Inflammatory macrophage (primary cell): ENCODE measurements around the gene ACOT2.
"Not testable (repeated sequence)": the region's sequence is repeated elsewhere in the genome, so short reads cannot be mapped to it uniquely, and the experiment has no call there.

Experiments
- DNase-seq, 2 donors: peaks; one replicate each; pipeline ENCODE4 v3.0.0-alpha.2; 2020 to 2022
- total RNA-seq, 18 experiments: gene quantifications; one replicate each; lab custom pipeline; 2026; ENCODE audit warnings: mixed read lengths in 6 of 18, inconsistent platforms in 2 of 18; lab: John Stamatoyannopoulos, UW

Gene ACOT2, protein sequence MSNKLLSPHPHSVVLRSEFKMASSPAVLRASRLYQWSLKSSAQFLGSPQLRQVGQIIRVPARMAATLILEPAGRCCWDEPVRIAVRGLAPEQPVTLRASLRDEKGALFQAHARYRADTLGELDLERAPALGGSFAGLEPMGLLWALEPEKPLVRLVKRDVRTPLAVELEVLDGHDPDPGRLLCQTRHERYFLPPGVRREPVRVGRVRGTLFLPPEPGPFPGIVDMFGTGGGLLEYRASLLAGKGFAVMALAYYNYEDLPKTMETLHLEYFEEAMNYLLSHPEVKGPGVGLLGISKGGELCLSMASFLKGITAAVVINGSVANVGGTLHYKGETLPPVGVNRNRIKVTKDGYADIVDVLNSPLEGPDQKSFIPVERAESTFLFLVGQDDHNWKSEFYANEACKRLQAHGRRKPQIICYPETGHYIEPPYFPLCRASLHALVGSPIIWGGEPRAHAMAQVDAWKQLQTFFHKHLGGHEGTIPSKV
- 18.3 to 106 (median 49.3) reads per million in 18 experiments for total RNA-seq

DNA sequence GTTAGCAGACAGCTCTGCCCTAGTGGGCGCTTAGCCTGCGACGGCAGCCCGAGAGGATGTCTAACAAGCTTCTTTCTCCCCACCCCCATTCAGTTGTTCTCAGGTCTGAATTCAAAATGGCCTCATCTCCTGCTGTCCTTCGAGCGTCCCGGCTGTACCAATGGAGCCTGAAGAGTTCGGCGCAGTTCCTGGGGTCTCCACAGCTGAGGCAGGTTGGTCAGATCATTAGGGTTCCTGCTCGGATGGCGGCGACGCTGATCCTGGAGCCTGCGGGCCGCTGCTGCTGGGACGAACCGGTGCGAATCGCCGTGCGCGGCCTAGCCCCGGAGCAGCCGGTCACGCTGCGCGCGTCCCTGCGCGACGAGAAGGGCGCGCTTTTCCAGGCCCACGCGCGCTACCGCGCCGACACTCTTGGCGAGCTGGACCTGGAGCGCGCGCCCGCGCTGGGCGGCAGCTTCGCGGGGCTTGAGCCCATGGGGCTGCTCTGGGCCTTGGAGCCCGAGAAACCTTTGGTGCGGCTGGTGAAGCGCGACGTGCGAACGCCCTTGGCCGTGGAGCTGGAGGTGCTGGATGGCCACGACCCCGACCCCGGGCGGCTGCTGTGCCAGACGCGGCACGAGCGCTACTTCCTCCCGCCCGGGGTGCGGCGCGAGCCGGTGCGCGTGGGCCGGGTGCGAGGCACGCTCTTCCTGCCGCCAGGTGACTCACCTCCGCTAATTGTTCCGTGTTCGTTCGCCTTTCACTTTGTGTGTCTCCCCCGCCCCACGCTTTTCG lies at the start of gene ACOT2:
ACOT2 (plus strand) TSS at position 29 of the 774 bp plus-strand sequence; CDS start at position 57, 28 bp downstream.
- peak; percentile 88 to 92 for DNase-seq

GRCh38 chr14:73521229-73521628 lies 47.8 kb upstream of the ACOT2 start:
- no peak for DNase-seq

DNA sequence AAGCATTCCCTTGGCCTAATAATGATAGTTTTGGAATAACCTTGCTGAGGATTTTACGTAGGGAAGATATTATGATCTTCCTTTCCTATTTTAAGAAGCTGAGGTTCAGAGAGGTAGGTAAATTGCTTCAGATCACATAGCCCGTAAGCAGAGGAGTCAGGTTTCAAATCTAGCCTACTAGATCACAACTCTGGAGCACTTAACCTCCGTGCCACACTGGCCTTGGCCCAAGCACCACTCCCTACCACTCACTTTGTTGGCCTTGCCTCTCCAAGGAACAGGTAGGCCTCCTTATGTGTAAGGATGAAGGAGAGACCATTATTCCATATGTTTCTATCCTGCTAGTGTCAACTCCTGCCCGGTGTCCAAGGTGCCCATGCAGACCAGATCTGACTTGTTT lies 44.5 kb upstream of the ACOT2 start:
- DNase-seq: no peak

- DNase-seq: no peak
These were observed 42.7 kb upstream of the ACOT2 start for GRCh38 chr14:73526036-73526984.

- DNase-seq: not testable (repeated sequence)
These were observed 39.7 kb upstream of the ACOT2 start for GRCh38 chr14:73529356-73529755.

DNA sequence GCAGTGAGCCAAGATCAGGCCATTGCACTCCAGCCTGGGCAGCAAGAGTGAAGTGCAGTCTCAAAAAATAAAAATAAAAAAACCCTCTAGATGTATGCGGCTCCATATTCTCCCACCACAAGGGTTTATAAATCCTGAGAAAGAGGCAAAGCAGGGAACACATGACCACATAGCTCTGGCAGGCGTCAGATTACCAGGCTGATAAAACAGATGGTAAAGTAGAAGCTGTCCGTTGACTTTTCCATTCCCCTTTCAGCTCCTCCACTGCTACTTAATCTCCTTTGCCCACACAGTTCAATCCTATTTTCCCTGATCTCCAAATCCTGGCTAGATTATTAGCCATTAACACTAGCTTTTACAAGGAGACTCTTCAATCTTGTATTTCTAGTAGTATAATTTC lies 37.0 kb upstream of the ACOT2 start:
- DNase-seq: not testable (repeated sequence)

DNA sequence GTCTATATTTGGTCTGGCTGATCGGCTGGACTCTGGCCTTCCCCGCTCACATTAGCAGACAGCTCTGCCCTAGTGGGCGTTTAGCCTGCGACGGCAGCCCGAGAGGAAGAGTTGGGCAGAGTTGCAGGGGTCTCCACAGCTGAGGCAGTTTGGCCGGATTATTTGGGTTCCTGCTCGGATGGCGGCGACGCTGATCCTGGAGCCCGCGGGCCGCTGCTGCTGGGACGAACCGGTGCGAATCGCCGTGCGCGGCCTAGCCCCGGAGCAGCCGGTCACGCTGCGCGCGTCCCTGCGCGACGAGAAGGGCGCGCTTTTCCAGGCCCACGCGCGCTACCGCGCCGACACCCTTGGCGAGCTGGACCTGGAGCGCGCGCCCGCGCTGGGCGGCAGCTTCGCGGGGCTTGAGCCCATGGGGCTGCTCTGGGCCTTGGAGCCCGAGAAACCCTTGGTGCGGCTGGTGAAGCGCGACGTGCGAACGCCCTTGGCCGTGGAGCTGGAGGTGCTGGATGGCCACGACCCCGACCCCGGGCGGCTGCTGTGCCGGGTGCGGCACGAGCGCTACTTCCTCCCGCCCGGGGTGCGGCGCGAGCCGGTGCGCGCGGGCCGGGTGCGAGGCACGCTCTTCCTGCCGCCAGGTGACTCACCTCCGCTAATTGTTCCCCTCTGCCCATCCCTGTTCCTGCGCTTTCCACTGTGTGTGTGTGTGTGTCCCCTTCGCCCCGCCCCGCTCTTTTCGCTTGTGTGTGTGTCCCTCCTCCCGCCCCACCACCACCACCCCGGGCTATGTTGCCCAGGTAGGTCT lies 31.6 kb upstream of the ACOT2 start:
- DNase-seq: peak in 1 of 2 donors; percentile 48

- peak; percentile 8 to 60 for DNase-seq
These were observed 30.0 kb upstream of the ACOT2 start for GRCh38 chr14:73539017-73539416.

DNA sequence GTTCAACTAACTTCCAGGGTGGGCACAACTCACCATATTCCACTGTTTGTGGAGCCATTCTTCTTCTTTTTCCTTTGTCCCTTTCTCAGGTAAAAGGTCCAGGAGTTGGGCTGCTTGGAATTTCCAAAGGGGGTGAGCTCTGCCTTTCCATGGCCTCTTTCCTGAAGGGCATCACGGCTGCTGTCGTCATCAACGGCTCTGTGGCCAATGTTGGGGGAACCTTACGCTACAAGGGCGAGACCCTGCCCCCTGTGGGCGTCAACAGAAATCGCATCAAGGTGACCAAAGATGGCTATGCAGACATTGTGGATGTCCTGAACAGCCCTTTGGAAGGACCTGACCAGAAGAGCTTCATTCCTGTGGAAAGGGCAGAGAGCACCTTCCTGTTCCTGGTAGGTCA lies 26.1 kb upstream of the ACOT2 start:
- not testable (repeated sequence) for DNase-seq

GRCh38 chr14:73545353-73545752 lies 23.7 kb upstream of the ACOT2 start:
- DNase-seq: not testable (repeated sequence)

- DNase-seq: not testable (repeated sequence)
These were observed 19.9 kb upstream of the ACOT2 start for GRCh38 chr14:73549097-73549496.

DNA sequence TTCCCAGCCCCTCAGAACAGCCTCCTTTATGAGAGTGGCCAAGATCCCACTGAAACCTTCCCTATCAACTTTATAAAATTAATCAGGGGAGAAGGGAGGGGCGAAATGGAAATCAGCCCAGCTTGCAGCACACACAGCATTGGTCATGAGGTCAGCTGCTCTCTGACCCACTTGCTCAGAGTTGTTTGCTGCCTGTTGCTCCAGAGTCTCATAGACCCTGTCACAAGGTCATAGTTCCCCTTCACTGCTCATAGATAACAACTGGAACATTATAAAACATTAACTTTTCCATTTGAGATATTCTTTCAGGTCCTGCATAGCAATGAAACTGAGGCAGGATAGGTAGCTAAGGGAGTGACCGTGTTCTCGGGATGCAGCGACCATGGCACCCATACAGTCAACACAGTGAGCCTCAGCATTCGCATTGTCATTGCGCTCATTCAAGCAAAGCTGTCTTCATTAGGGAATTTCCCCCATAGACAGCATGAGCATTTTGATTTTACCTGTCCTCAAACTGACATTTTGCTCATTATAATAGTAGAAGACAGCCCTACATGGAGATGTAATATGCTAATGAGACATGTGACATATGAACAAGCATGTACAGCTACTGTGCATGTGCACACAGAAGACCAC lies 19.0 kb upstream of the ACOT2 start:
- DNase-seq: peak; percentile 37 to 67

DNA sequence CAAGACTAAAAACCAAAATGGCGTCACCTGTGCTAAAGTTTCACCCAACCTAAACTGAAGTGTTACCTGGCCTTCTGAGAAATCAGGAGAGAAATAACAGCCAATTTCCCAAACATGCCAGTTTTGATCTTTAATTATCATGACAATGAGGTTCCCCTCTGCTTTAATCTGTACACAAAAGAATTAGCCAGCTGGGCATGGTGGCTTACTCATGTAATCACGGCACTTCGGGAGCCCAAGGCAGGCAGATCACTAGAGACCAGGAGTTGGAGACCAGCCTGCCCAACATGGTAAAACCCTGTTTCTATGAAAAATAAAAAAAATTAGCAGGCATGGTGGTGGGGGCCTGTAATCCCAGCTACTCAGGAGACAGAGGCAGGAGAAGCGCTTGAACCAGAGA lies 15.2 kb upstream of the ACOT2 start:
- DNase-seq: no peak

DNA sequence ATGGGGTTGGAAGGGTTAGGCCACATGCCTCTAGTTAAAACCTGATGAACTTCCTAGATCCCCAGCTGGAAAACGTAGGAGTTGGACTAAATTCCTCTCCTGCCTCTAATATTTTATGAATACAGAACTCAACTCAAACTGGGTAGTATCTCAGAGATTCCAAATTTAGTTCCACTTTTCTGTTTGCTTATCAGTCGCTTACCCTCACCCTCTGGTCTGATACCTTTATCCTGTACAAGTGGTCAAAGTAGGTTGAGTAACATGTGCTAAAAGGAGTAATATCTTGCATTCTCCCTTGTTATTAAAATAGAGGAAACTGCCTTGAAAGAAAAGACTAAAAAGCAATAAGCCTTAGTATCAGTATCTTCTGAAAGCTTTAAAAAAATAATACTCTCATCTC lies 11.8 kb upstream of the ACOT2 start:
- DNase-seq: not testable (repeated sequence)

- DNase-seq: not testable (repeated sequence)
These were observed 10.8 kb upstream of the ACOT2 start for GRCh38 chr14:73558238-73558637.

GRCh38 chr14:73562256-73562655 lies 6.8 kb upstream of the ACOT2 start:
- DNase-seq: not testable (repeated sequence)

DNA sequence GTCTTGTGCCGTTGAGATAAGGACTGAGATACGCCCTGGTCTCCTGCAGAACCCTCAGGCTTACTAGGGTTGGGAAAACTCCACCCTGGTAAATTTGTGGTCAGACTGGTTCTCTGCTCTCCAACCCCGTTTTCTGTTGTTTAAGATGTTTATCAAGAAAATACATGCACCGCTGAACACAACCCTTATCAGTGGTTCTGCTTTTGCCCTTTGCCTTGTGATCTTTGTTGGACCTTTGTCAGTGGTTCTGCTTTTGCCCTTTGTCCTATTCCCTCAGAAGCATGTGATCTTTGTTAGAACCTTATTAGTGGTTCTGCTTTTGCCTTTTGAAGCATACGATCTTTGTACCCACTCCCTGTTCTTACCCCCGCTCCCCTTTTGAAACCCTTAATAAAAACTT lies 6.3 kb upstream of the ACOT2 start:
- peak; percentile 52 to 76 for DNase-seq

DNA sequence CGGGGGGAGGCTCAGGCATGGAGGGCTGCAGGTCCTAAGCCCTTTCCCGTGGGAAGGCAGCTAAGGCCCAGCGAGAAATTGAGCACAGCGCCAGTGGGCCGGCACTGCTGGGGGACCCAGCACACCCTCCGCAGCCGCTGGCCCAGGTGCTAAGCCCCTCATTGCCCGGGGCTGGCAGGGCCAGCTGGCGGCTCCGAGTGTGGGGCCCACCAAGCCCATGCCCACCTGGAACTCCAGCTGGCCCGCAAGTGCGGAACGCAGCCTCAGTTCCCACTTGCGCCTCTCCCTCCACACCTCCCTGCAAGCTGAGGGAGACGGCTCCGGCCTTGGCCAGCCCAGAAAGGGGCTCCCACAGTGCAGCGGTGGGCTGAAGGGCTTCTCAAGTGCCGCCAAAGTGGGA lies 2.6 kb upstream of the ACOT2 start:
- DNase-seq: not testable (repeated sequence)

GRCh38 chr14:73566935-73567334 lies 2.1 kb upstream of the ACOT2 start:
- not testable (repeated sequence) for DNase-seq

DNA sequence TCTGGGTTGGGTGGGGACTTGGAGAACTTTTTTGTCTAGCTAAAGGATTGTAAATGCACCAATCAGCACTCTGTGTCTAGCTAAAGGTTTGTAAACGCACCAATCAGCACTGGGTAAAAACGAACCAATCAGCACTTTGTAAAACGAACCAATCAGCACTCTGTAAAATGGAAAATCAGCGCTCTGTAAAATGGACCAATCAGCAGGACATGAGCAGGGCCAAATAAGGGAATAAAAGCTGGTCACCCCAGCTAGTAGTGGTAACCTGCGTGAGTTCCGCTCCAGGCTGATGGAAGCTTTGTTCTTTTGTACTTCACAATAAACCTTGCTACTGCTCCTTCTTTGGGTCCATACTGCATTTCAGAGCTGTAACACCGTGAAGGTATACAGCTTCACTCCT lies 1.7 kb upstream of the ACOT2 start:
- no peak for DNase-seq
